Caco-2 (cell line): ENCODE results near the gene SLC22A23. TPM values are rescaled to one million over a fixed set of nuclear protein-coding genes. Genes with fewer than 3 reads are reported as not detected.

Experiments used
- BruUV-seq: library from RNA; stranded (reverse); fragments of 400-500 nt; replicated peaks from 2 replicates; lab custom pipeline; 2021; lab: Mats Ljungman, UMichigan
- CTCF ChIA-PET: fragments of 300-600 bp; sonication (Branson Sonifier 250); formaldehyde crosslinking; loops from one replicate; lab custom pipeline; 2022; ENCODE audit warnings: antibody characterized with exemption; lab: Charles Lee
- POLR2A ChIA-PET: fragments of 300-600 bp; sonication (Branson Sonifier 250); formaldehyde crosslinking; loops from one replicate; lab custom pipeline; 2022; ENCODE audit warnings: antibody characterized with exemption; lab: Charles Lee
- DNase-seq, 2 experiments: peaks; one replicate each; pipeline versions ENCODE4 v3.0.0 to v3.0.0-alpha.2; 2020 to 2022
- H3K27me3 ChIP-seq: replicated peaks from 2 replicates; pipeline ENCODE4 v1.6.0; 2011; ENCODE audit warnings: low read length; ENCODE audit not compliant: control insufficient read depth, insufficient read depth
- H3K36me3 ChIP-seq: 2 replicates; pipeline ENCODE4 v1.5.1; 2011; ENCODE audit warnings: low read length; ENCODE audit not compliant: control insufficient read depth, insufficient read depth
- H3K4me1 ChIP-seq: fragments of 250-450 bp; sonication (Bioruptor Pico); 2 replicates; pipeline ENCODE4 v1.5.1; 2020; ENCODE audit warnings: mild to moderate bottlenecking
- H3K4me3 ChIP-seq: 2 replicates; pipeline ENCODE4 v1.5.1; 2011; ENCODE audit warnings: low read depth, mild to moderate bottlenecking, control low read depth, low read length
- H3K9me3 ChIP-seq: fragments of 250-450 bp; sonication (Bioruptor Pico); 2 replicates; pipeline ENCODE4 v1.5.1; 2020; ENCODE audit warnings: mild to moderate bottlenecking, moderate library complexity
- H3K27ac Mint-ChIP-seq: one replicate; pipeline ENCODE4 v1.8.0; 2022; ENCODE audit warnings: mixed read lengths; ENCODE audit not compliant: unreplicated experiment
- H3K27me3 Mint-ChIP-seq: one replicate; pipeline ENCODE4 v1.8.0; 2022; ENCODE audit warnings: mixed read lengths; ENCODE audit not compliant: insufficient read depth, unreplicated experiment
- H3K36me3 Mint-ChIP-seq: one replicate; pipeline ENCODE4 v1.8.0; 2022; ENCODE audit warnings: mild to moderate bottlenecking, mixed read lengths; ENCODE audit not compliant: insufficient read depth, unreplicated experiment
- H3K4me1 Mint-ChIP-seq: one replicate; pipeline ENCODE4 v1.8.0; 2022; ENCODE audit warnings: low read depth, mixed read lengths; ENCODE audit not compliant: unreplicated experiment
- H3K4me3 Mint-ChIP-seq: one replicate; pipeline ENCODE4 v1.8.0; 2022; ENCODE audit warnings: mild to moderate bottlenecking, moderate library complexity, mixed read lengths; ENCODE audit not compliant: unreplicated experiment
- H3K9me3 Mint-ChIP-seq: one replicate; pipeline ENCODE4 v1.8.0; 2022; ENCODE audit warnings: mixed read lengths; ENCODE audit not compliant: unreplicated experiment
- CTCF ChIP-seq, 2 experiments: fragments of 200-600 bp in 1 of 2; IDR thresholded peaks; 1 replicate in 1 of 2; 2 replicates in 1 of 2; pipeline versions ENCODE4 v1.5.1 to v1.8.0; 2011 to 2022; ENCODE audit warnings: antibody characterized with exemption in 1 of 2, control low read depth in 1 of 2, inconsistent platforms in 1 of 2, low read depth in 1 of 2, low read length in 1 of 2, mild to moderate bottlenecking in 1 of 2, moderate library complexity in 1 of 2; ENCODE audit not compliant: insufficient read depth in 1 of 2, severe bottlenecking in 1 of 2, unreplicated experiment in 1 of 2
- intact Hi-C: fragments of 100-400 bp; cut with micrococcal nuclease; formaldehyde crosslinking; loops from one replicate; pipeline ENCODE4 v1.10.0; 2022; ENCODE audit not compliant: unreplicated experiment
- total RNA-seq: library from RNA; stranded (reverse); gene quantifications from 2 replicates; pipeline ENCODE4 v1.2.3, GENCODE V29; 2022

The SLC22A23 gene
- total RNA-seq, 1 experiment from 2014 or later: 45.5 TPM

GRCh38 chr6:3489027-3489757, 32.3 kb upstream of the SLC22A23 start:
- intact Hi-C loops: no loop called here
- POLR2A ChIA-PET: no interaction called here
- no peak overlapping the region for H3K4me3 Mint-ChIP-seq
- BruUV-seq: no TSS peak
- no peaks in the 10 kb centered on the region for H3K27me3 Mint-ChIP-seq
- H3K36me3 Mint-ChIP-seq: no peaks in the 10 kb centered on the region
- H3K9me3 Mint-ChIP-seq: no peaks in the 10 kb centered on the region
- Histone ChIP-seq H3K36me3 (no peaks in the 10 kb centered on the region), H3K9me3 (no peaks in the 10 kb centered on the region), H3K27me3 (no peaks in the 10 kb centered on the region), H3K4me3 (no peak overlapping the region), H3K4me1 (no peaks in the 10 kb centered on the region)
- TF ChIP-seq CTCF (IDR thresholded peaks at IDR 0.05; ENCODE audit: insufficient read depth in 1 of 2, low read depth in 1 of 2, low read length in 1 of 2, severe bottlenecking in 1 of 2, unreplicated experiment in 1 of 2): no peak
- H3K4me1 Mint-ChIP-seq: no peaks in the 10 kb centered on the region
- no peak for DNase-seq
- CTCF ChIA-PET: no interaction called here
- no peak overlapping the region for H3K27ac Mint-ChIP-seq

- Histone ChIP-seq H3K4me3 (no peak overlapping the region), H3K9me3 (no peaks in the 10 kb centered on the region), H3K36me3 (no peaks in the 10 kb centered on the region), H3K27me3 (no peaks in the 10 kb centered on the region), H3K4me1 (no peaks in the 10 kb centered on the region)
- no peaks in the 10 kb centered on the region for H3K4me1 Mint-ChIP-seq
- intact Hi-C loops: no loop called here
- no peaks in the 10 kb centered on the region for H3K27me3 Mint-ChIP-seq
- H3K36me3 Mint-ChIP-seq: peaks cover 1% of the 10 kb centered on the region
- no peak for TF ChIP-seq CTCF (IDR thresholded peaks at IDR 0.05; ENCODE audit: insufficient read depth in 1 of 2, low read depth in 1 of 2, low read length in 1 of 2, severe bottlenecking in 1 of 2, unreplicated experiment in 1 of 2)
- no peak for DNase-seq
- BruUV-seq: no TSS peak
- ChIA-PET POLR2A (no interaction called here), CTCF (interaction anchor here (0.6 to 0.7 kb wide), 2 partner anchors 234 to 506 kb away, joined by 3 read pairs; no protein-coding TSS in a partner anchor)
- H3K9me3 Mint-ChIP-seq: peaks cover 18% of the 10 kb centered on the region
- no peak overlapping the region for H3K27ac Mint-ChIP-seq
- no peak overlapping the region for H3K4me3 Mint-ChIP-seq
Measured at GRCh38 chr6:3484946-3485345, 28.1 kb upstream of the SLC22A23 start.

GRCh38 chr6:3484192-3484591, 27.3 kb upstream of the SLC22A23 start:
- Mint-ChIP-seq H3K9me3 (peaks cover 24% of the 10 kb centered on the region), H3K27ac (no peak overlapping the region), H3K4me3 (no peak overlapping the region), H3K4me1 (no peaks in the 10 kb centered on the region), H3K27me3 (no peaks in the 10 kb centered on the region), H3K36me3 (peaks cover 6% of the 10 kb centered on the region)
- Histone ChIP-seq H3K4me1 (no peaks in the 10 kb centered on the region), H3K36me3 (no peaks in the 10 kb centered on the region), H3K4me3 (no peak overlapping the region), H3K27me3 (no peaks in the 10 kb centered on the region), H3K9me3 (no peaks in the 10 kb centered on the region)
- intact Hi-C loops: no loop called here
- DNase-seq: no peak
- TF ChIP-seq CTCF (IDR thresholded peaks at IDR 0.05; ENCODE audit: insufficient read depth in 1 of 2, low read depth in 1 of 2, low read length in 1 of 2, severe bottlenecking in 1 of 2, unreplicated experiment in 1 of 2): no peak
- BruUV-seq: no TSS peak
- ChIA-PET CTCF (interaction anchor here (0.5 to 0.7 kb wide), 2 partner anchors 233 to 1293 kb away, joined by 3 to 4 read pairs; no protein-coding TSS in a partner anchor), POLR2A (interaction anchor here (0.6 kb wide), 1 partner anchor 26 kb away, joined by 3 read pairs; no protein-coding TSS in a partner anchor)
